Mesothelial cell of epicardium (in vitro differentiated cells): ENCODE results near the gene SNX2. TPM values are rescaled to one million over a fixed set of nuclear protein-coding genes. Genes with fewer than 3 reads are reported as not detected.

ENCODE experiments used
- DNase-seq, 2 experiments: peaks; one replicate each; pipeline ENCODE4 v3.0.0; 2021; ENCODE audit warnings: low spot score in 2 of 2; ENCODE audit not compliant: unreplicated experiment in 2 of 2
- H3K27ac Mint-ChIP-seq: 2 replicates; pipeline ENCODE4 v1.8.0; 2021; ENCODE audit warnings: mixed read lengths
- H3K27me3 Mint-ChIP-seq: 2 replicates; pipeline ENCODE4 v1.8.0; 2021; ENCODE audit warnings: low read depth, mixed read lengths
- H3K36me3 Mint-ChIP-seq: 2 replicates; pipeline ENCODE4 v1.8.0; 2021; ENCODE audit warnings: mixed read lengths
- H3K4me1 Mint-ChIP-seq: 2 replicates; pipeline ENCODE4 v1.8.0; 2021; ENCODE audit warnings: mixed read lengths
- H3K4me3 Mint-ChIP-seq: 2 replicates; pipeline ENCODE4 v1.8.0; 2021; ENCODE audit warnings: mild to moderate bottlenecking, moderate library complexity, mixed read lengths
- H3K9me3 Mint-ChIP-seq: 2 replicates; pipeline ENCODE4 v1.8.0; 2021; ENCODE audit warnings: mixed read lengths
- CTCF ChIP-seq: fragments of 200-600 bp; sonication (generic); IDR thresholded peaks from one replicate; pipeline ENCODE4 v1.5.0; 2021; ENCODE audit warnings: antibody characterized with exemption; ENCODE audit not compliant: unreplicated experiment
- total RNA-seq: library from RNA; stranded (reverse); gene quantifications from 3 replicates; pipeline ENCODE4 v1.2.1, GENCODE V29; 2021

The SNX2 gene
- total RNA-seq, 1 donor from 2014 or later, result 141 TPM

GRCh38 chr5:122738088-122738487 lies 36.8 kb upstream of the SNX2 start:
- H3K9me3 Mint-ChIP-seq, result peaks cover 14% of the 10 kb centered on the region

GRCh38 chr5:122741681-122742080 lies 33.2 kb upstream of the SNX2 start:
- Mint-ChIP-seq H3K9me3 (peaks cover 10% of the 10 kb centered on the region), H3K27ac (peak overlapping the region; percentile 7), H3K4me3 (no peak overlapping the region), H3K36me3 (no peaks in the 10 kb centered on the region), H3K4me1 (peaks cover 26% of the 10 kb centered on the region), H3K27me3 (no peaks in the 10 kb centered on the region)
- TF ChIP-seq CTCF, result no peak
- DNase-seq, result no peak

More at GRCh38 chr5:122738088-122738487, 36.8 kb upstream of the SNX2 start:
- peaks cover 28% of the 10 kb centered on the region for H3K4me1 Mint-ChIP-seq
- H3K36me3 Mint-ChIP-seq, result no peaks in the 10 kb centered on the region
- H3K4me3 Mint-ChIP-seq, result no peak overlapping the region
- no peak for DNase-seq
- no peaks in the 10 kb centered on the region for H3K27me3 Mint-ChIP-seq
- H3K27ac Mint-ChIP-seq, result no peak overlapping the region
- TF ChIP-seq CTCF, result no peak

- Mint-ChIP-seq H3K4me1 (peaks cover 22% of the 10 kb centered on the region), H3K27ac (peak overlapping the region; percentile 27), H3K36me3 (no peaks in the 10 kb centered on the region), H3K4me3 (no peak overlapping the region), H3K9me3 (peaks cover 7% of the 10 kb centered on the region), H3K27me3 (no peaks in the 10 kb centered on the region)
- TF ChIP-seq CTCF, result no peak
- DNase-seq, result no peak
Measured at GRCh38 chr5:122743261-122743660, 31.6 kb upstream of the SNX2 start.

GRCh38 chr5:122745597-122745996 lies 29.3 kb upstream of the SNX2 start:
- Mint-ChIP-seq H3K4me3 (no peak overlapping the region), H3K36me3 (no peaks in the 10 kb centered on the region), H3K4me1 (peaks cover 22% of the 10 kb centered on the region), H3K27ac (no peak overlapping the region), H3K9me3 (no peaks in the 10 kb centered on the region), H3K27me3 (no peaks in the 10 kb centered on the region)
- DNase-seq, result no peak
- no peak for TF ChIP-seq CTCF

- TF ChIP-seq CTCF, result no peak
- Mint-ChIP-seq H3K27ac (no peak overlapping the region), H3K9me3 (no peaks in the 10 kb centered on the region), H3K4me1 (peaks cover 13% of the 10 kb centered on the region), H3K4me3 (no peak overlapping the region), H3K27me3 (no peaks in the 10 kb centered on the region), H3K36me3 (no peaks in the 10 kb centered on the region)
- no peak for DNase-seq
Measured at GRCh38 chr5:122749886-122750285, 25.0 kb upstream of the SNX2 start.

GRCh38 chr5:122751293-122751782 lies 23.5 kb upstream of the SNX2 start:
- Mint-ChIP-seq H3K27me3 (no peaks in the 10 kb centered on the region), H3K36me3 (no peaks in the 10 kb centered on the region), H3K27ac (peak overlapping the region; percentile 82), H3K4me1 (peaks cover 13% of the 10 kb centered on the region), H3K9me3 (no peaks in the 10 kb centered on the region), H3K4me3 (no peak overlapping the region)
- DNase-seq, result peak; percentile 29 to 57
- no peak for TF ChIP-seq CTCF
